ENCODE data around the gene BUD31. TPM values are rescaled to one million over a fixed set of nuclear protein-coding genes. Genes with fewer than 3 reads are reported as not detected.

BUD31 gene
- total and polyA plus RNA-seq, 9 of the 15 experiments (the other 6 are each of a cell fraction or from before 2014, with no cell fraction given): 105 to 342 (median 247) TPM

GRCh38 chr7:99438573-99439480 lies 30.1 kb downstream of the BUD31 start, which contains the start of the genes CPSF4 and PTCD1 (continued):
- peak; percentile 67 for TF ChIP-seq PRDM10 (IDR thresholded peaks at IDR 0.05; ENCODE audit: partially characterized antibody)
- peak; percentile 99 for TF ChIP-seq REST (IDR thresholded peaks at IDR 0.05; ENCODE audit: borderline replicate concordance)
- TF ChIP-seq REST (CRISPR knock-in tag; IDR thresholded peaks at IDR 0.05; ENCODE audit: low read depth): peak; percentile 65; the same call in 1 of the 2 replicates
- TF ChIP-seq CBX5 (IDR thresholded peaks at IDR 0.05; ENCODE audit: borderline replicate concordance, low read depth): 0 out of 2 replicates have a peak, but pooled peaks have one; percentile 7
- TF ChIP-seq PCBP2 (IDR thresholded peaks at IDR 0.05; ENCODE audit: low read depth, low read length, poor library complexity, severe bottlenecking): no peak
- peak; percentile 80 for TF ChIP-seq CTBP1 (IDR thresholded peaks at IDR 0.05; ENCODE audit: borderline replicate concordance)
- TF ChIP-seq ZNF518B (CRISPR knock-in tag; IDR thresholded peaks at IDR 0.05): no peak
- TF ChIP-seq CEBPB (tag; IDR thresholded peaks at IDR 0.05): no peak
- TF ChIP-seq SPI1 (IDR thresholded peaks at IDR 0.05; ENCODE audit: borderline replicate concordance, low read depth, low read length): 0 out of 2 replicates have a peak, but pooled peaks have one; percentile 49
- TF ChIP-seq CHCHD3 (CRISPR knock-in tag; IDR thresholded peaks at IDR 0.05): no peak
